K562 (cell line): ENCODE data around the gene PHETA1. TPM values are rescaled to one million over a fixed set of nuclear protein-coding genes. Genes with fewer than 3 reads are reported as not detected.

Experiments used
- BHLHE40 ChIP-seq: IDR thresholded peaks from 2 replicates; pipeline ENCODE4 v1.6.1; 2011; ENCODE audit warnings: low read length, improper control_type of control experiment
- CBX1 ChIP-seq: sonication (generic); IDR thresholded peaks from 2 replicates; pipeline ENCODE4 v1.6.1; 2016; ENCODE audit warnings: antibody characterized with exemption, low read depth, mild to moderate bottlenecking
- ERF ChIP-seq: fragments of 450-650 bp; formaldehyde crosslinking; IDR thresholded peaks from 2 replicates; pipeline ENCODE4 v1.4.0; 2020; ENCODE audit warnings: mild to moderate bottlenecking, mixed read lengths
- EZH2 ChIP-seq: IDR thresholded peaks from 2 replicates; pipeline ENCODE4 v1.6.1; 2012; ENCODE audit warnings: low read depth, mild to moderate bottlenecking, inconsistent platforms, low read length, borderline replicate concordance
- GABPB1 ChIP-seq: sonication (generic); formaldehyde crosslinking; IDR thresholded peaks from 2 replicates; pipeline ENCODE4 v1.8.0; 2022; ENCODE audit warnings: mild to moderate bottlenecking, missing genetic modification reagents
- HDAC3 ChIP-seq: fragments of 450-650 bp; IDR thresholded peaks from 2 replicates; pipeline ENCODE4 v1.6.1; 2018; ENCODE audit warnings: borderline replicate concordance, mild to moderate bottlenecking, moderate library complexity; ENCODE audit not compliant: partially characterized antibody
- HSF4 ChIP-seq: fragments of 250-450 bp; sonication (Bioruptor Pico); IDR thresholded peaks from 2 replicates; pipeline ENCODE4 v2.1.2; 2022; ENCODE audit warnings: mild to moderate bottlenecking, moderate library complexity, borderline replicate concordance
- KDM5B ChIP-seq: fragments of 200-600 bp; sonication (generic); IDR thresholded peaks from 2 replicates; pipeline ENCODE4 v1.6.1; 2012; ENCODE audit warnings: low read depth, mild to moderate bottlenecking, moderate library complexity, low read length, control low read depth, inconsistent platforms; ENCODE audit not compliant: insufficient replicate concordance
- MAFF ChIP-seq: IDR thresholded peaks from 2 replicates; pipeline ENCODE4 v1.6.1; 2012; ENCODE audit warnings: low read length, improper control_type of control experiment
- MED1 ChIP-seq: sonication (generic); formaldehyde crosslinking; IDR thresholded peaks from 2 replicates; pipeline ENCODE4 v1.8.1; 2023; ENCODE audit warnings: missing genetic modification reagents, borderline replicate concordance
- MIER1 ChIP-seq: fragments of 450-650 bp; IDR thresholded peaks from 2 replicates; pipeline ENCODE4 v1.6.1; 2016; ENCODE audit warnings: antibody characterized with exemption, mild to moderate bottlenecking, low read depth
- MTA1 ChIP-seq: fragments of 450-650 bp; IDR thresholded peaks from 2 replicates; pipeline ENCODE4 v1.6.1; 2017; ENCODE audit warnings: borderline replicate concordance
- PCBP1 ChIP-seq: fragments of 200-400 bp; formaldehyde crosslinking; IDR thresholded peaks from 2 replicates; pipeline ENCODE4 v1.6.1; 2018; ENCODE audit warnings: mild to moderate bottlenecking, low read depth, low read length; ENCODE audit not compliant: poor library complexity, severe bottlenecking
- POLR2H ChIP-seq: IDR thresholded peaks from 2 replicates; pipeline ENCODE4 v1.6.1; 2016; ENCODE audit warnings: missing genetic modification characterization, low read depth, mild to moderate bottlenecking, control low read depth, missing compliant biosample characterization, moderate library complexity
- PTTG1 ChIP-seq: fragments of 450-650 bp; IDR thresholded peaks from 2 replicates; pipeline ENCODE4 v1.6.1; 2016; ENCODE audit warnings: low read depth, mild to moderate bottlenecking, missing genetic modification characterization, missing compliant biosample characterization
- SMARCE1 ChIP-seq: fragments of 450-650 bp; IDR thresholded peaks from 2 replicates; pipeline ENCODE4 v1.7.1; 2016; ENCODE audit warnings: mild to moderate bottlenecking
- SMC3 ChIP-seq: conservative IDR thresholded peaks from 2 replicates; pipeline ENCODE4 v1.6.1; 2011; ENCODE audit warnings: low read depth, low read length, improper control_type of control experiment; ENCODE audit not compliant: insufficient read depth
- SREBF1 ChIP-seq: fragments of 150-350 bp; IDR thresholded peaks from 2 replicates; pipeline ENCODE4 v1.6.1; 2014; ENCODE audit warnings: antibody characterized with exemption, low read depth, low read length, borderline replicate concordance
- TAF9B ChIP-seq: fragments of 450-650 bp; IDR thresholded peaks from 2 replicates; pipeline ENCODE4 v1.6.1; 2018; ENCODE audit warnings: mild to moderate bottlenecking; ENCODE audit not compliant: partially characterized antibody
- ZBTB17 ChIP-seq: fragments of 450-650 bp; formaldehyde crosslinking; IDR thresholded peaks from 2 replicates; pipeline ENCODE4 v1.4.0; 2020; ENCODE audit warnings: mild to moderate bottlenecking
- ZFP1 ChIP-seq: fragments of 450-650 bp; formaldehyde crosslinking; IDR thresholded peaks from 2 replicates; pipeline ENCODE4 v1.4.0; 2020; ENCODE audit warnings: mild to moderate bottlenecking, mixed read lengths
- ZNF384 ChIP-seq: IDR thresholded peaks from 2 replicates; pipeline ENCODE4 v1.6.1; 2012; ENCODE audit warnings: low read depth, low read length, improper control_type of control experiment
- ZNF589 ChIP-seq: fragments of 200-800 bp; sonication (Bioruptor generic); IDR thresholded peaks from 2 replicates; pipeline ENCODE4 v1.6.1; 2016; ENCODE audit warnings: low read depth, missing genetic modification characterization, missing compliant biosample characterization
- ZSCAN29 ChIP-seq: fragments of 450-650 bp; IDR thresholded peaks from 2 replicates; pipeline ENCODE4 v1.6.1; 2017
- ZZZ3 ChIP-seq: fragments of 450-650 bp; IDR thresholded peaks from 2 replicates; pipeline ENCODE4 v1.6.1; 2016; ENCODE audit warnings: antibody characterized with exemption, mild to moderate bottlenecking, moderate library complexity
- polyA plus RNA-seq, 8 experiments: library from polyadenylated mRNA; depleted of rRNA in 4 of 8; stranded (reverse) in 5 of 8; unstranded in 3 of 8; fragments of >200 nt; fragmentation: Nextera tagmentation in 2 of 8; fragmentation: Illumina TruSeq in 1 of 8; extraction: Ambion mirVana in 2 of 8; extraction: Trizol in 1 of 8; gene quantifications; 2 replicates each; pipeline versions ENCODE4 v1.2.1 to v1.2.3, GENCODE V29; 2011 to 2014; ENCODE audit warnings: inconsistent platforms in 1 of 8, missing spikeins in 1 of 8
- total RNA-seq, 7 experiments: library from RNA; depleted of rRNA in 6 of 7; stranded (reverse); fragments of >200 nt in 6 of 7; fragmentation: Illumina TruSeq in 2 of 7; extraction: Trizol in 2 of 7; gene quantifications; 2 replicates each; pipeline versions ENCODE4 v1.2.1 to v1.2.3, GENCODE V29; 2011 to 2021; ENCODE audit warnings: low replicate concordance in 1 of 7
- TF ChIP-seq, protein P1 (sequence below): sonication (generic); formaldehyde crosslinking; IDR thresholded peaks from 2 replicates; pipeline ENCODE4 v1.8.0; 2022; ENCODE audit warnings: missing genetic modification reagents, mild to moderate bottlenecking, borderline replicate concordance
- TF ChIP-seq, protein P2 (sequence below): fragments of 450-650 bp; IDR thresholded peaks from 2 replicates; pipeline ENCODE4 v1.6.1; 2016; ENCODE audit warnings: low read depth, mild to moderate bottlenecking, moderate library complexity
- TF ChIP-seq, protein P3 (sequence below): fragments of 450-650 bp; formaldehyde crosslinking; IDR thresholded peaks from 2 replicates; pipeline ENCODE4 v1.4.0; 2020; ENCODE audit warnings: mild to moderate bottlenecking, moderate library complexity

Gene PHETA1
- total and polyA plus RNA-seq, 9 of the 15 experiments (the other 6 are each of a cell fraction or from before 2014, with no cell fraction given) = 0.03 to 12.4 (median 3.0) TPM

DNA sequence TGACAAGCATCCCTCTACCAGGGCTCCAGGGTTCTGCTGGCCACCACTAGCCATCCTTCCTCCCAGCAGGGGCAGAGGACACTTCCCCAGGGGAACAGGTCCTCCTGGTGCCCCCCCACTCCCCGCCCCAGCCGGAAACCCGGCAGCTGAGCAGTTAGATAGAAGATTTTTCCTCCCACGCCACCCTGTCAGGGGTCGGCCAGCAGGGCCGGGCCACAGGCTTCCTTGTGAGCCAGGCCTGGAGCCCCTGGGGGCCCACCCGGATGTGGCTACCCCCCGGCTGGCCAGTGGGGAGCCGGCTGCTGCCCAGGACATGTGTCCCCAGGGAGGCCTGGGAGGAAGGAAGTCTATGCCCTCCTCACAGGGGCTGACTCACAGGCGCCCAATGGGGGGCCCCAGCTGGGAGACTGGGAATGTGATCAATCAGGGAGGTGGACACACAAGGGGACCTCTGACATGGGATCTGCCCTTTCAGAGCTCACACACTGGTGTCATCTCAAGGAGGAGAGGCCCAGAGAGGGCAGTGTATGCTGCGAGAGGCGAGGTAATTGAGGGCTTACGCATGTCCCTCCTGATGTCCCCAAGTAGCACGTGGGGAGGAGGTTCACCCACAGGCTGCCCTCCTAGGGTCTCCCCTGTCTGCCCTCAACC, 41.0 kb upstream of the PHETA1 start (continued):
- TF ChIP-seq ZNF589 (CRISPR knock-in tag) (0 out of 2 replicates have a peak, but pooled peaks have one; percentile 43), ZSCAN29 (no peak), KDM5B (no peak), HSF4 (CRISPR knock-in tag) (no peak), BHLHE40 (peak; percentile 25; the same call in 1 of the 2 replicates), MTA1 (0 out of 2 replicates have a peak, but pooled peaks have one; percentile 4), HDAC3 (no peak), CBX1 (no peak), SMC3 (no peak), TAF9B (no peak), ZFP1 (CRISPR knock-in tag) (no peak), SREBF1 (no peak), SMARCE1 (0 out of 2 replicates have a peak, but pooled peaks have one; percentile 33), PTTG1 (tag) (no peak), ERF (CRISPR knock-in tag) (no peak), POLR2H (tag) (no peak), PCBP1 (no peak), EZH2 (no peak), ZZZ3 (no peak), ZNF384 (no peak), ZBTB17 (CRISPR knock-in tag) (0 out of 2 replicates have a peak, but pooled peaks have one; percentile 28), MED1 (no peak), GABPB1 (CRISPR knock-in tag) (no peak), MIER1 (no peak), MAFF (no peak)
- TF ChIP-seq, protein P1, sequence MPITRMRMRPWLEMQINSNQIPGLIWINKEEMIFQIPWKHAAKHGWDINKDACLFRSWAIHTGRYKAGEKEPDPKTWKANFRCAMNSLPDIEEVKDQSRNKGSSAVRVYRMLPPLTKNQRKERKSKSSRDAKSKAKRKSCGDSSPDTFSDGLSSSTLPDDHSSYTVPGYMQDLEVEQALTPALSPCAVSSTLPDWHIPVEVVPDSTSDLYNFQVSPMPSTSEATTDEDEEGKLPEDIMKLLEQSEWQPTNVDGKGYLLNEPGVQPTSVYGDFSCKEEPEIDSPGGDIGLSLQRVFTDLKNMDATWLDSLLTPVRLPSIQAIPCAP (CRISPR knock-in tag) = no peak
- TF ChIP-seq, protein P2, sequence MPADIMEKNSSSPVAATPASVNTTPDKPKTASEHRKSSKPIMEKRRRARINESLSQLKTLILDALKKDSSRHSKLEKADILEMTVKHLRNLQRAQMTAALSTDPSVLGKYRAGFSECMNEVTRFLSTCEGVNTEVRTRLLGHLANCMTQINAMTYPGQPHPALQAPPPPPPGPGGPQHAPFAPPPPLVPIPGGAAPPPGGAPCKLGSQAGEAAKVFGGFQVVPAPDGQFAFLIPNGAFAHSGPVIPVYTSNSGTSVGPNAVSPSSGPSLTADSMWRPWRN = no peak
- TF ChIP-seq, protein P3, sequence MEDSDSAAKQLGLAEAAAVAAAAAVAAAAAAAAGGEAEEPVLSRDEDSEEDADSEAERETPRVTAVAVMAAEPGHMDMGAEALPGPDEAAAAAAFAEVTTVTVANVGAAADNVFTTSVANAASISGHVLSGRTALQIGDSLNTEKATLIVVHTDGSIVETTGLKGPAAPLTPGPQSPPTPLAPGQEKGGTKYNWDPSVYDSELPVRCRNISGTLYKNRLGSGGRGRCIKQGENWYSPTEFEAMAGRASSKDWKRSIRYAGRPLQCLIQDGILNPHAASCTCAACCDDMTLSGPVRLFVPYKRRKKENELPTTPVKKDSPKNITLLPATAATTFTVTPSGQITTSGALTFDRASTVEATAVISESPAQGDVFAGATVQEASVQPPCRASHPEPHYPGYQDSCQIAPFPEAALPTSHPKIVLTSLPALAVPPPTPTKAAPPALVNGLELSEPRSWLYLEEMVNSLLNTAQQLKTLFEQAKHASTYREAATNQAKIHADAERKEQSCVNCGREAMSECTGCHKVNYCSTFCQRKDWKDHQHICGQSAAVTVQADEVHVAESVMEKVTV = no peak
